Body of pancreas (tissue), 4 donors: ENCODE data around the gene EDNRA. TPM values are rescaled to one million over a fixed set of nuclear protein-coding genes. Genes with fewer than 3 reads are reported as not detected.

Experiments used
- ATAC-seq: fragments of 150-250 bp; one replicate; pipeline ENCODE4 v1.9.1; 2016
- DNase-seq, 4 donors: peaks; one replicate each; pipeline ENCODE4 v3.0.0-alpha.2; 2019
- H3K27ac ChIP-seq, 4 donors: fragments of 200-600 bp; sonication (generic); 1 replicate in 3 of 4; 2 replicates in 1 of 4; pipeline versions ENCODE4 v1.5.1 to v1.6.1; 2016 to 2019; ENCODE audit warnings: mild to moderate bottlenecking in 1 of 4, mixed read lengths in 1 of 4, moderate library complexity in 1 of 4
- H3K27me3 ChIP-seq, 2 donors: fragments of 200-600 bp; sonication (generic); one replicate each; pipeline ENCODE4 v1.6.0; 2016; ENCODE audit warnings: mild to moderate bottlenecking in 1 of 2
- H3K36me3 ChIP-seq, 2 donors: fragments of 200-600 bp; sonication (generic); replicated peaks in 1 of 2; 2 replicates each; pipeline ENCODE4 v1.5.1; 2016; ENCODE audit warnings: low read depth in 2 of 2; ENCODE audit not compliant: insufficient read depth in 1 of 2
- H3K4me1 ChIP-seq: fragments of 200-600 bp; sonication (generic); one replicate; pipeline ENCODE4 v1.6.0; 2016
- H3K4me3 ChIP-seq, 2 donors: fragments of 200-600 bp; sonication (generic); 1 replicate in 1 of 2; 2 replicates in 1 of 2; pipeline ENCODE4 v1.5.1; 2016 to 2019
- H3K9me3 ChIP-seq, 3 donors: fragments of 200-600 bp; sonication (generic); 1 replicate in 2 of 3; 2 replicates in 1 of 3; pipeline ENCODE4 v1.5.1; 2016
- CTCF ChIP-seq, 7 experiments: fragments of 450-650 bp in 4 of 7; fragments of 200-600 bp in 3 of 7; sonication (generic) in 3 of 7; IDR thresholded peaks; one replicate each; pipeline ENCODE4 v1.5.1; 2016 to 2019; ENCODE audit warnings: antibody characterized with exemption in 7 of 7
- POLR2A ChIP-seq, 3 donors: fragments of 450-650 bp; IDR thresholded peaks; one replicate each; pipeline ENCODE4 v1.6.1; 2016; ENCODE audit warnings: antibody characterized with exemption in 3 of 3, mild to moderate bottlenecking in 2 of 3
- WGBS, 2 donors: methylation state at CpG; one replicate each; pipeline ENCODE4 v1.1.5; 2017; 5-methylcytosine and 5-hydroxymethylcytosine counted together
- intact Hi-C: fragments of 100-400 bp; cut with DNase I; formaldehyde crosslinking; loops from one replicate; pipeline ENCODE4 v1.15.1; 2023
- total RNA-seq, 2 donors: library from RNA; depleted of rRNA; stranded (reverse); fragments of >200 nt; gene quantifications; one replicate each; pipeline ENCODE4 v1.1.0, GENCODE V29; 2016

The EDNRA gene
- total RNA-seq, 2 donors from 2014 or later = 1.3 TPM

GRCh38 chr4:147492761-147493160 lies 11.9 kb downstream of the EDNRA start:
- Histone ChIP-seq H3K9me3 (no peaks in the 10 kb centered on the region), H3K4me3 (no peak overlapping the region), H3K27ac (no peak overlapping the region), H3K36me3 (no peaks in the 10 kb centered on the region), H3K27me3 (no peaks in the 10 kb centered on the region), H3K4me1 (no peaks in the 10 kb centered on the region)
- DNase-seq = no peak
- TF ChIP-seq CTCF (IDR thresholded peaks at IDR 0.05) = no peak
- no peak for TF ChIP-seq POLR2A (IDR thresholded peaks at IDR 0.05)
- ATAC-seq = no peak
- intact Hi-C loops = no loop called here
- 19 to 22% methylated on average over 6 of the region's 6 CpGs for WGBS, 2 donors

- no peak for ATAC-seq
- H3K36me3 ChIP-seq = no peaks in the 10 kb centered on the region
- no peak for DNase-seq
- no peak overlapping the region for H3K4me3 ChIP-seq
- no peak for TF ChIP-seq POLR2A (IDR thresholded peaks at IDR 0.05)
- TF ChIP-seq CTCF (IDR thresholded peaks at IDR 0.05) = no peak
- no peaks in the 10 kb centered on the region for H3K4me1 ChIP-seq
- intact Hi-C loops = no loop called here
- H3K9me3 ChIP-seq = no peaks in the 10 kb centered on the region
- no peak overlapping the region for H3K27ac ChIP-seq
- H3K27me3 ChIP-seq = no peaks in the 10 kb centered on the region
- WGBS, 2 donors = 89 to 93% methylated on average over 1 of the region's 1 CpG
Measured at GRCh38 chr4:147493307-147493706, 12.4 kb downstream of the EDNRA start.

- no peak overlapping the region for H3K27ac ChIP-seq
- no peaks in the 10 kb centered on the region for H3K9me3 ChIP-seq
- no peak for TF ChIP-seq POLR2A (IDR thresholded peaks at IDR 0.05)
- TF ChIP-seq CTCF (IDR thresholded peaks at IDR 0.05) = no peak
- WGBS, 2 donors = 49 to 61% methylated on average over 2 of the region's 2 CpGs
- H3K4me1 ChIP-seq = no peaks in the 10 kb centered on the region
- intact Hi-C loops = no loop called here
- H3K4me3 ChIP-seq = no peak overlapping the region
- H3K27me3 ChIP-seq = no peaks in the 10 kb centered on the region
- ATAC-seq = no peak
- no peak for DNase-seq
- H3K36me3 ChIP-seq = no peaks in the 10 kb centered on the region
Measured at GRCh38 chr4:147494301-147494700, 13.4 kb downstream of the EDNRA start.

- DNase-seq (no peak), ATAC-seq (no peak)
- no peaks in the 10 kb centered on the region for H3K36me3 ChIP-seq
- H3K9me3 ChIP-seq = no peaks in the 10 kb centered on the region
- intact Hi-C loops = no loop called here
- H3K27me3 ChIP-seq = no peaks in the 10 kb centered on the region
- no peaks in the 10 kb centered on the region for H3K4me1 ChIP-seq
- no peak overlapping the region for H3K27ac ChIP-seq
- H3K4me3 ChIP-seq = no peak overlapping the region
- TF ChIP-seq POLR2A (IDR thresholded peaks at IDR 0.05) (no peak), CTCF (IDR thresholded peaks at IDR 0.05) (no peak)
- 77 to 93% methylated on average over 1 of the region's 1 CpG for WGBS, 2 donors
Measured at GRCh38 chr4:147496500-147496899, 15.6 kb downstream of the EDNRA start.

- H3K4me3 ChIP-seq = no peak overlapping the region
- ATAC-seq (no peak), DNase-seq (no peak)
- WGBS, 2 donors = 60 to 71% methylated on average over 4 of the region's 4 CpGs
- H3K36me3 ChIP-seq = no peaks in the 10 kb centered on the region
- H3K27ac ChIP-seq = no peak overlapping the region
- no peak for TF ChIP-seq CTCF (IDR thresholded peaks at IDR 0.05)
- TF ChIP-seq POLR2A (IDR thresholded peaks at IDR 0.05) = no peak
- H3K4me1 ChIP-seq = no peaks in the 10 kb centered on the region
- intact Hi-C loops = no loop called here
- no peaks in the 10 kb centered on the region for H3K27me3 ChIP-seq
- no peaks in the 10 kb centered on the region for H3K9me3 ChIP-seq
Measured at GRCh38 chr4:147498031-147498660, 17.2 kb downstream of the EDNRA start.
